PC-9 (cell line): Measurements from ENCODE around the gene SNRPD3.
"Not testable (repeated sequence)": the region's sequence is repeated elsewhere in the genome, so short reads cannot be mapped to it uniquely, and the experiment has no call there.

ENCODE experiments used
- CTCF ChIP-seq: fragments of 200-600 bp; sonication (generic); conservative IDR thresholded peaks from 2 replicates; pipeline ENCODE4 v1.6.1; 2017; ENCODE audit warnings: mixed run types, antibody characterized with exemption, mild to moderate bottlenecking, moderate library complexity
- EZH2 ChIP-seq: fragments of 200-600 bp; sonication (generic); IDR thresholded peaks from 2 replicates; pipeline ENCODE4 v1.8.0; 2017; ENCODE audit warnings: antibody characterized with exemption, low read depth

GRCh38 chr22:24603770-24604629 is 48.2 kb downstream of the SNRPD3 start:
- not testable (repeated sequence) for TF ChIP-seq EZH2, CTCF
